Retinal pigment epithelial cell (primary cell): ENCODE data around the gene POU6F2.

Experiments used
- DNase-seq: peaks from one replicate; pipeline ENCODE4 v3.0.0-alpha.2; 2010; ENCODE audit warnings: low read depth
- H3K4me3 ChIP-seq: 2 replicates; pipeline ENCODE4 v1.5.1; 2011; ENCODE audit warnings: mild to moderate bottlenecking, low read length, control low read depth, moderate library complexity
- TF ChIP-seq, protein P1 (sequence below): conservative IDR thresholded peaks from 2 replicates; pipeline ENCODE4 v1.5.1; 2011; ENCODE audit warnings: low read depth, low read length, control low read depth, inconsistent platforms

POU6F2 gene

DNA sequence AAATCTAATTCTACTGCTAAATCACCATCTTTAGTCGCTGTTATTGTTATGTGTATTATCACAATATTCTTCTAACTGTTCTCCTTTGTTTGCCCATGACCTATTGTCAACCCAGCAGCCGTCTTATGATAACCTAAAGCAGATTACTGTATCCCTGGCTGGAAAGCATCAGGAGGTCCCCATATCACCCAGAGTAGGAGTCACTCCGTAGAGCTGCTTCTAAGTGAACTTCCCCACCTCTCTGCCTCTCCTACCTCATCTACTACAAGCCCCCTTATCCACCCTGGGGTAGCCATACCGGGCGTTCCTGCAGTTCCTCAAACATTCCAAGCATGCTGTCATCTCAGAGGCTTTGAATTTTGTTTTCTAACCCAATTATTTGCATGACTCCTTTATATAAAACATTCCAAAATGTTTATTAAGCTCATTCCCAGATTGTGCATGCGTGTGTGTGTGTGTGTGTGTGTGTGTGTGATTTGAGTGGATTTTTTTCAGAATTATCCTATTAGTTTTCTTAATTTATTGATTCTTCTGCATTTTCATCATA lies 39.7 kb downstream of the POU6F2 start:
- DNase-seq: peak; percentile 39
- no peak overlapping the region for H3K4me3 ChIP-seq

DNA sequence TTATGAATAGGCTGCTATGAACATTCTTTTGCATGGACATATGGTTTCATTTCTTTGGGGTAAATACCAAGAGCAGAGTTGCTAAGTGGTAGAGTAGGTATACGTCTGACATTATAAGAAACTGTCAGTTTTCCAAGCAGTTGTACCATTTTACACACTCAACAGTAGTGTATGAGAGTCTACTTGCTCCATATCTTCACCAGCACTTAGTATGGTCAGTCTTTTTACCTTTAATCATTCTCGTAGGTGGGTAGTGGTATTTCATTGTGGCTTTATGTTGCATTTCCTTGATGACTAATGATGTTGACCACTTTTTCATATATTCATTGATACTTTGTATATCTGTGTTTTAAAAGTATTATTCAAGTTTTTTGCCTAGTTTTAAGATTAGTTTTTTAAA lies 45.1 kb downstream of the POU6F2 start:
- TF ChIP-seq, protein P1, sequence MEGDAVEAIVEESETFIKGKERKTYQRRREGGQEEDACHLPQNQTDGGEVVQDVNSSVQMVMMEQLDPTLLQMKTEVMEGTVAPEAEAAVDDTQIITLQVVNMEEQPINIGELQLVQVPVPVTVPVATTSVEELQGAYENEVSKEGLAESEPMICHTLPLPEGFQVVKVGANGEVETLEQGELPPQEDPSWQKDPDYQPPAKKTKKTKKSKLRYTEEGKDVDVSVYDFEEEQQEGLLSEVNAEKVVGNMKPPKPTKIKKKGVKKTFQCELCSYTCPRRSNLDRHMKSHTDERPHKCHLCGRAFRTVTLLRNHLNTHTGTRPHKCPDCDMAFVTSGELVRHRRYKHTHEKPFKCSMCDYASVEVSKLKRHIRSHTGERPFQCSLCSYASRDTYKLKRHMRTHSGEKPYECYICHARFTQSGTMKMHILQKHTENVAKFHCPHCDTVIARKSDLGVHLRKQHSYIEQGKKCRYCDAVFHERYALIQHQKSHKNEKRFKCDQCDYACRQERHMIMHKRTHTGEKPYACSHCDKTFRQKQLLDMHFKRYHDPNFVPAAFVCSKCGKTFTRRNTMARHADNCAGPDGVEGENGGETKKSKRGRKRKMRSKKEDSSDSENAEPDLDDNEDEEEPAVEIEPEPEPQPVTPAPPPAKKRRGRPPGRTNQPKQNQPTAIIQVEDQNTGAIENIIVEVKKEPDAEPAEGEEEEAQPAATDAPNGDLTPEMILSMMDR: no peak
- DNase-seq: no peak

More for the DNA sequence above, 39.7 kb downstream of the POU6F2 start:
- TF ChIP-seq, protein P1: no peak

DNA sequence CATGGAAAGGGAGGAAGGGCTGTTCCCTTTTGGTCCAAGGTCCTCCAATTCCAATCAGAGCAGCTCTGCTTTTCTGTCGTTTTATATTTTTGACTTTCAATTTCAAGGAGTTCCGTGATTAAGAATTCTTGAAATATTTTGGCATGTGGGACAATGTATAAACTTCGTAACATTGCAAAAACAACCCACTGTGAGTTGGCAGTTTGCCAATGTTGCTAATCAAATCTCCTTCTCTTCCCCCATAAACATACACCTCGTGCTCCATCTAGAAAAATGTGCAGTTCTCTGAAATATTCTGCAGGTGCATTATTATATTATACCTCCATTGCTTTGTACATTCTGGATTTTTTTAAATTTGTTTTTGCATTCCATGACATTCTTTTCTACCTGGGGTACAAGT lies 49.8 kb downstream of the POU6F2 start:
- TF ChIP-seq, protein P1: no peak

More for the DNA sequence above, 45.1 kb downstream of the POU6F2 start:
- H3K4me3 ChIP-seq: no peak overlapping the region

DNA sequence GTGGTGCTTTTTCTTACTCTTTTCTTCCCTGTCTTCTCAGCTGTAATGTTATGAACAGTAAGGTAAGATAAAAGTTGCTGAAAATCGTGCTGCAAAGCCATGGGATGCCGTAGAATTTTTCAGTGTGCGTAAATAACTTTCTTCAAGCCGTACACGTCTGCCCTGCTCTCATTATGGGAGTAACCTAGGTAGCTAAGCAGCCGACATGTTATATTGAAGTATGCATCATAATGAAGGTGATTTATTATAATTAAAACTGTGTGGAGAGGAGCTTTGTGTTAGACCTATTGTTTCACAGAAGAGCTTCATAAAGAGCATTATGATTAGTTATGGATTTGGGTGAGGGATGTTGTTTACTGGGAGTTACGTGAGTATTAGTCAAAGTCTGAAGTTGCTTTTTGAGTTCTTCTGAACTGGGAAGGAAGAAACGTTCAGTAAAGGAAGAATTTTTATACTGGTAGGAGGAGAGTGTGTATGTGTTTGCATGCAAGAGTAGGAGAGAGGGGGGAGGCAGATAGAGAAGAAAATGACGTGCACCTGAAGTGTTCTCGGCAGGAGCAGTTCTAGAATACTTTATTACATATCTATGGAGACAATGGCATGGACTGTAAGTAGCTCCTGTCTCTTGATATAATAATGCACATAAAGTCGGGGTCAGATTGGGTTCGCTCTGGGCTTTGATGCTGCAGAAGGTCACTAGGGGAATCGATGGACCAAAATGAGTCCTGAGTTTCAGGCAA lies 56.3 kb downstream of the POU6F2 start:
- no peak overlapping the region for H3K4me3 ChIP-seq
- no peak for DNase-seq
- TF ChIP-seq, protein P1: no peak

More for the DNA sequence above, 49.8 kb downstream of the POU6F2 start:
- H3K4me3 ChIP-seq: no peak overlapping the region
- peak; percentile 78 for DNase-seq

DNA sequence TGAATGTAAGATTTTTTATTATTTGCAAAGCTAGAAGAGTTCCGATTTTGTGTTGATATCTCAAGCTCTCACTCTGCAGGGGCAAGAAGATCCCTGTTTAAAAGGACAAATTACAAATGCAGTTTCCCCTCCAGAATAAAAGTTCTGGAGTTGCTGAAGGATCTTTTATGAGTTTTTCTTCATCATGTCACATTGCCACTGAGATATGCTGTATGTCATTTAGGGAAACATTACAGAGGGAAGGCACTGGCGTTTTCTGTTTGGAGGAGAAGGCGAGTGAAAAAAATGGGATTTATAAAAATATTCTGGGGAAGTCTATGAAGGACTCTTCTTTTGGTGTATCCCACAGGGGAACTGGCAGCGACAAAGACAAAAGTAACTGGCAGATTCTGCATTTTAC lies 57.4 kb downstream of the POU6F2 start:
- TF ChIP-seq, protein P1: no peak
- DNase-seq: no peak
- H3K4me3 ChIP-seq: no peak overlapping the region

DNA sequence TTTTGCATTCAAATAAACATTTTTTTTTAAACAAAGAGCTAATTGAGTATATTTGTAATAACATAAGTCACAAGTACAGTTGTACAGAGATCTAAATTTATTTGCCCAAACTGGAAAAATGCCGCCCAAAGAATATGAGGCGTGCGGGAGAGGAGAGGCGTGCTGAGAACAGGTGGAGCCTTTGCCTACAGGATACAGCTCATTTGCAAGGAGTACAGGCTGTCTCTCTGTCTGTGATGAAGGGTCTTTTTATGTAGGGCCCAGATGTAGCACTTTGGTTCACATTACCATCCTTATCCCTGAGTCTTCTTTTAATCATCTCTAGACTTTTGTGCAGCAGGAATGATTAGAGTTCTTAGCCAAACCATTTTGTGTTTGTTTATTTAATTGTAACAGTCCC lies 58.2 kb downstream of the POU6F2 start:
- H3K4me3 ChIP-seq: no peak overlapping the region
- DNase-seq: no peak
- TF ChIP-seq, protein P1: no peak

DNA sequence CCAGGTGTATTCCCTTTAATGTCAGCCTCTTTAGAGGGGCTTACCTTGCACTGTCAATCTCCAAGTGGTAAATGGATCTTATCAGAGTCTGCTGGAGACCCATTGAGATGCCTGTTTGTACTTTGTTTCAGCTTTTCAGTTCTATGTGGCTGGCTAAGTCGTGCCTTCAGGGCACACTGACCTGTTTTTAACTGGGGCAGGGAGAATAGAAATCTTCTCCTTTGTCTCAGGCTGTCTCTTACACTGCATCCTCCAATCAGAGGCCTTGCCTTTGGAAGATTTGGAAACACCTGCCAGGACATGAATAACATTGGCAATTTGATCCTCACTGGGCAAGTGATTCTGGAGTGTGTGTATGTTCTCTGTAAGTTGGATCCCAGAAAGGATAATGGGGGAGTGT lies 65.0 kb downstream of the POU6F2 start:
- no peak overlapping the region for H3K4me3 ChIP-seq
- DNase-seq: no peak
- TF ChIP-seq, protein P1: no peak
